Panc1 (cell line): Measurements from ENCODE around the gene KRTAP10-6. TPM values are rescaled to one million over a fixed set of nuclear protein-coding genes. Genes with fewer than 3 reads are reported as not detected.

ENCODE experiments used
- ATAC-seq: fragments of 200-7000 bp; cut with Tn5 transposase; 2 replicates; pipeline ENCODE4 v1.9.1; 2020; ENCODE audit warnings: mild to moderate bottlenecking, moderate library complexity
- BruUV-seq: library from RNA; stranded (reverse); fragments of 400-500 nt; replicated peaks from 2 replicates; lab custom pipeline; 2021; lab: Mats Ljungman, UMichigan
- CTCF ChIA-PET: fragments of 300-600 bp; sonication (Branson Sonifier 250); formaldehyde crosslinking; loops from one replicate; lab custom pipeline; 2022; ENCODE audit warnings: antibody characterized with exemption; lab: Charles Lee
- POLR2A ChIA-PET: fragments of 300-600 bp; sonication (Branson Sonifier 250); formaldehyde crosslinking; loops from one replicate; lab custom pipeline; 2022; ENCODE audit warnings: antibody characterized with exemption; lab: Charles Lee
- DNase-seq: peaks from one replicate; pipeline ENCODE4 v3.0.0-alpha.2; 2010; ENCODE audit warnings: low read depth, low spot score
- H3K27ac ChIP-seq: 2 replicates; pipeline ENCODE4 v1.5.1; 2011; ENCODE audit warnings: mild to moderate bottlenecking, low read length, inconsistent platforms
- H3K27me3 ChIP-seq: fragments of 200-500 bp; sonication (Bioruptor generic); 2 replicates; pipeline ENCODE4 v1.6.0; 2014; ENCODE audit warnings: low read length, inconsistent platforms; ENCODE audit not compliant: control insufficient read depth, insufficient read depth
- H3K36me3 ChIP-seq: fragments of 200-500 bp; sonication (Bioruptor generic); 2 replicates; pipeline ENCODE4 v1.5.1; 2014; ENCODE audit warnings: inconsistent platforms, mild to moderate bottlenecking, low read length, moderate library complexity; ENCODE audit not compliant: control insufficient read depth, insufficient read depth
- H3K4me1 ChIP-seq: 2 replicates; pipeline ENCODE4 v1.5.1; 2011; ENCODE audit warnings: inconsistent platforms, mild to moderate bottlenecking, low read length, moderate library complexity; ENCODE audit not compliant: control insufficient read depth, insufficient read depth
- H3K4me3 ChIP-seq, 2 experiments: 2 replicates each; pipeline ENCODE4 v1.5.1; 2011 to 2012; ENCODE audit warnings: low read depth in 2 of 2, low read length in 2 of 2, mild to moderate bottlenecking in 2 of 2, inconsistent platforms in 1 of 2, moderate library complexity in 1 of 2
- H3K9me3 ChIP-seq: fragments of 200-500 bp; sonication (Bioruptor generic); 2 replicates; pipeline ENCODE4 v1.5.1; 2014; ENCODE audit warnings: low read depth, mild to moderate bottlenecking, inconsistent platforms, low read length, moderate library complexity; ENCODE audit not compliant: control insufficient read depth, insufficient read depth
- POLR2AphosphoS5 ChIP-seq: IDR thresholded peaks from 2 replicates; pipeline ENCODE4 v1.6.1; 2012; ENCODE audit warnings: mild to moderate bottlenecking, low read depth, low read length, moderate library complexity
- SIN3A ChIP-seq: IDR thresholded peaks from 2 replicates; pipeline ENCODE4 v1.6.1; 2012; ENCODE audit warnings: low read depth, mild to moderate bottlenecking, low read length, moderate library complexity, borderline replicate concordance; ENCODE audit not compliant: insufficient read depth
- TCF7L2 ChIP-seq: IDR thresholded peaks from 2 replicates; pipeline ENCODE4 v1.6.1; 2011; ENCODE audit warnings: mild to moderate bottlenecking, low read depth, low read length, inconsistent platforms
- in situ Hi-C: cut with HindIII; loops from 2 replicates; pipeline ENCODE4 v1.10.0; 2016; ENCODE audit warnings: low sequenced_read_pairs, low pct_unique_long_range_greater_than_20kb
- intact Hi-C: fragments of 100-400 bp; cut with micrococcal nuclease; formaldehyde crosslinking; loops from one replicate; pipeline ENCODE4 v1.10.0; 2022; ENCODE audit not compliant: unreplicated experiment
- total RNA-seq: library from RNA; stranded (reverse); gene quantifications from one replicate; pipeline ENCODE4 v1.2.1, GENCODE V29; 2021; ENCODE audit not compliant: unreplicated experiment
- TF ChIP-seq, protein P1 (sequence below): fragments of 450-650 bp; IDR thresholded peaks from 2 replicates; pipeline ENCODE4 v1.5.1; 2017; ENCODE audit warnings: mild to moderate bottlenecking
- TF ChIP-seq, protein P2 (sequence below), 2 experiments: IDR thresholded peaks; 2 replicates each; pipeline ENCODE4 v1.6.1; 2011 to 2012; ENCODE audit warnings: low read depth in 2 of 2, control low read depth in 1 of 2, low read length in 1 of 2, mild to moderate bottlenecking in 1 of 2, moderate library complexity in 1 of 2; ENCODE audit not compliant: insufficient read depth in 1 of 2

KRTAP10-6 gene
- total RNA-seq, 1 experiment from 2014 or later: not detected

DNA sequence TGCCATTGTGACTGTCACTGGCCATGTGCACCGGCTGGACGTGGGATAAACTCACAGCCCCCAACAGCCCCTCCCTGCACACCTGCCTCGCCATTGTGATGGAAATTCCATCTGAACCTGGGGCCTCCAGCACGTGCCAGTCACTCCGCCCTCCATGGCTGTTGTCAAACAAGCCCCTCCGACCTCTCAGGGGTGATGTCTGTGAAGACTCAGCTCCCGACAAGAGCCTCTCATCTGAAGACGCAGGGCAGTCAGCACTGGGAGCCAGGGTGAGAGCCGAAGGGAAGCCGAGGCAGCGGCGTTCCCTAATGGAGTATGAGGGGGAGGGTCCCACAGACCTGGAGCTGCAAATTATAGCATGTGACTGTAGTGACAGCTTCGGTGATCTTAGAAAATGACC is 39.6 kb downstream of the KRTAP10-6 start:
- no peaks in the 10 kb centered on the region for H3K36me3 ChIP-seq
- no TSS peak for BruUV-seq
- H3K27ac ChIP-seq: no peak overlapping the region
- ChIA-PET POLR2A (no interaction called here), CTCF (no interaction called here)
- H3K9me3 ChIP-seq: no peaks in the 10 kb centered on the region
- in situ Hi-C loops (no loop called here), intact Hi-C loops (no loop called here)
- TF ChIP-seq TCF7L2 (no peak), SIN3A (no peak), POLR2AphosphoS5 (no peak)
- TF ChIP-seq, protein P1, sequence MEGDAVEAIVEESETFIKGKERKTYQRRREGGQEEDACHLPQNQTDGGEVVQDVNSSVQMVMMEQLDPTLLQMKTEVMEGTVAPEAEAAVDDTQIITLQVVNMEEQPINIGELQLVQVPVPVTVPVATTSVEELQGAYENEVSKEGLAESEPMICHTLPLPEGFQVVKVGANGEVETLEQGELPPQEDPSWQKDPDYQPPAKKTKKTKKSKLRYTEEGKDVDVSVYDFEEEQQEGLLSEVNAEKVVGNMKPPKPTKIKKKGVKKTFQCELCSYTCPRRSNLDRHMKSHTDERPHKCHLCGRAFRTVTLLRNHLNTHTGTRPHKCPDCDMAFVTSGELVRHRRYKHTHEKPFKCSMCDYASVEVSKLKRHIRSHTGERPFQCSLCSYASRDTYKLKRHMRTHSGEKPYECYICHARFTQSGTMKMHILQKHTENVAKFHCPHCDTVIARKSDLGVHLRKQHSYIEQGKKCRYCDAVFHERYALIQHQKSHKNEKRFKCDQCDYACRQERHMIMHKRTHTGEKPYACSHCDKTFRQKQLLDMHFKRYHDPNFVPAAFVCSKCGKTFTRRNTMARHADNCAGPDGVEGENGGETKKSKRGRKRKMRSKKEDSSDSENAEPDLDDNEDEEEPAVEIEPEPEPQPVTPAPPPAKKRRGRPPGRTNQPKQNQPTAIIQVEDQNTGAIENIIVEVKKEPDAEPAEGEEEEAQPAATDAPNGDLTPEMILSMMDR: no peak
- TF ChIP-seq, protein P2, sequence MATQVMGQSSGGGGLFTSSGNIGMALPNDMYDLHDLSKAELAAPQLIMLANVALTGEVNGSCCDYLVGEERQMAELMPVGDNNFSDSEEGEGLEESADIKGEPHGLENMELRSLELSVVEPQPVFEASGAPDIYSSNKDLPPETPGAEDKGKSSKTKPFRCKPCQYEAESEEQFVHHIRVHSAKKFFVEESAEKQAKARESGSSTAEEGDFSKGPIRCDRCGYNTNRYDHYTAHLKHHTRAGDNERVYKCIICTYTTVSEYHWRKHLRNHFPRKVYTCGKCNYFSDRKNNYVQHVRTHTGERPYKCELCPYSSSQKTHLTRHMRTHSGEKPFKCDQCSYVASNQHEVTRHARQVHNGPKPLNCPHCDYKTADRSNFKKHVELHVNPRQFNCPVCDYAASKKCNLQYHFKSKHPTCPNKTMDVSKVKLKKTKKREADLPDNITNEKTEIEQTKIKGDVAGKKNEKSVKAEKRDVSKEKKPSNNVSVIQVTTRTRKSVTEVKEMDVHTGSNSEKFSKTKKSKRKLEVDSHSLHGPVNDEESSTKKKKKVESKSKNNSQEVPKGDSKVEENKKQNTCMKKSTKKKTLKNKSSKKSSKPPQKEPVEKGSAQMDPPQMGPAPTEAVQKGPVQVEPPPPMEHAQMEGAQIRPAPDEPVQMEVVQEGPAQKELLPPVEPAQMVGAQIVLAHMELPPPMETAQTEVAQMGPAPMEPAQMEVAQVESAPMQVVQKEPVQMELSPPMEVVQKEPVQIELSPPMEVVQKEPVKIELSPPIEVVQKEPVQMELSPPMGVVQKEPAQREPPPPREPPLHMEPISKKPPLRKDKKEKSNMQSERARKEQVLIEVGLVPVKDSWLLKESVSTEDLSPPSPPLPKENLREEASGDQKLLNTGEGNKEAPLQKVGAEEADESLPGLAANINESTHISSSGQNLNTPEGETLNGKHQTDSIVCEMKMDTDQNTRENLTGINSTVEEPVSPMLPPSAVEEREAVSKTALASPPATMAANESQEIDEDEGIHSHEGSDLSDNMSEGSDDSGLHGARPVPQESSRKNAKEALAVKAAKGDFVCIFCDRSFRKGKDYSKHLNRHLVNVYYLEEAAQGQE (IDR thresholded peaks at IDR 0.05; ENCODE audit: insufficient read depth in 1 of 2, low read depth in 2 of 2, low read length in 1 of 2): no peak
- H3K4me3 ChIP-seq: no peak overlapping the region
- no peak for DNase-seq
- H3K4me1 ChIP-seq: no peaks in the 10 kb centered on the region
- no peak for ATAC-seq
- H3K27me3 ChIP-seq: no peaks in the 10 kb centered on the region

DNA sequence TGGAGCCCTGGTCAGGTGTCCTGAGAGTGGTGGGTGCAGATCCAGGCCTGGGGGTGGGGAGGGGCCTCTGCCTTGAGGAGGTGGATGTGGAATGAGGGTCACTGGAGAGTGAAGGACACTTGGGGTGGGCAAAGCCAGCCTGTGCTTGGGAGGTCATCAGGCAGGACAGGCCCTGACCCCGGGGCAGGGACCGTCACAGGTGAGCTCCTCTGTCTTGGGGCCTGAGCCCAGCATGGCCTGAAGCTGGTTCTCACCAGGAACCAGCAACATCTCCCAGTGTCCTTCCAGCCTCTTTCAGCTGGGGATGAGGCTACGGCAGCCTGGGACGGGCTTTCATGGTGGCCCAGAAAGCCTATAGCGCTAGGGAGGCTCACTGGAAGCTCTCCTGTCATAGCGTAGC is 40.2 kb downstream of the KRTAP10-6 start:
- no peak overlapping the region for H3K4me3 ChIP-seq
- no peaks in the 10 kb centered on the region for H3K4me1 ChIP-seq
- no peak for ATAC-seq
- no peaks in the 10 kb centered on the region for H3K36me3 ChIP-seq
- ChIA-PET CTCF (no interaction called here), POLR2A (no interaction called here)
- no peaks in the 10 kb centered on the region for H3K9me3 ChIP-seq
- intact Hi-C loops (no loop called here), in situ Hi-C loops (no loop called here)
- no peaks in the 10 kb centered on the region for H3K27me3 ChIP-seq
- no peak for DNase-seq
- no peak for TF ChIP-seq POLR2AphosphoS5
- H3K27ac ChIP-seq: no peak overlapping the region
- no TSS peak for BruUV-seq

DNA sequence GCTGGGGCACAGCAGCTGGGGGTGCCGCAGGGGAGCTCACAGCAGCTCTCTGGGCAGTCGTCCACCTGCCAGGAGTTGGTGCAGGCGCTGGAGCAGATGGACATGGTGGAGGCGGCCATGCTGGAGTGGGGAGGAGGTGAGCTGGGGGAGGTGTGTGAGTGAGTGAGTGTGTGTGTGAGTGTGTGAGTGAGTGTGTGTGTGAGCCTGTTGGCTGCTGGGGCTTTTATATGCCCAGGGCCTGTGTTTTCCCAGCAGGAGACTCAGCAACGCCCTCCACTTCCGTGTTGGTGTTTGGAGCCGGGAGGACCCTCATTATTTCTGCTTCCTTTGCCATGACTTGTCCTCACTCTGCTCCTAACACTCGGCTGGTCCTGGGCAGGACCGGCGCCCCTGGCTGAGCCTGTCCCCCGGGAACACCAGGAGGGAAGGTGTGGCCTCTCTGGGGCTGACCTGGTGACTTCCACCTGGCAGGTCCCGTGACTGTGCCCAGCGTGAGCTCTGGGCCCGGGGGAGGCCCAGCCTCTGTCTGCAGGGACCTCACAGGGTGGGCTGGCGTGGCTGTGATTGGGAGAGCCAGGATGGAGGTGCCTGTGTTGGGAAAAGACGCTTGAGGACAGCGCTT is 40.9 kb downstream of the KRTAP10-6 start, which contains the start of gene KRTAP10-2:
Gene KRTAP10-2, minus strand, starts transcription at position 166 of the 622 bp plus-strand sequence. Its CDS starts 47 bp downstream, at position 119.
- H3K9me3 ChIP-seq: no peaks in the 10 kb centered on the region
- no TSS peak for BruUV-seq
- in situ Hi-C loops (no loop called here), intact Hi-C loops (no loop called here)
- ChIA-PET POLR2A (no interaction called here), CTCF (no interaction called here)
- no peak within 1 kb of the TSS for H3K4me3 ChIP-seq
- no peaks in the 10 kb centered on the region for H3K4me1 ChIP-seq
- H3K27ac ChIP-seq: no peak within 1 kb of the TSS
- no peaks in the 10 kb centered on the region for H3K27me3 ChIP-seq
- TF ChIP-seq, protein P1: no peak
- TF ChIP-seq POLR2AphosphoS5: no peak
- TF ChIP-seq TCF7L2: no peak
- TF ChIP-seq SIN3A: no peak
- TF ChIP-seq, protein P2 (IDR thresholded peaks at IDR 0.05; ENCODE audit: insufficient read depth in 1 of 2, low read depth in 2 of 2, low read length in 1 of 2): no peak
- ATAC-seq (no peak), DNase-seq (no peak)
- no peaks in the 10 kb centered on the region for H3K36me3 ChIP-seq
